Sciatic nerve (tissue), 2 donors: Measurements from ENCODE around the gene EXOSC9. TPM values are rescaled to one million over a fixed set of nuclear protein-coding genes. Genes with fewer than 3 reads are reported as not detected.
"Not testable (repeated sequence)": the region's sequence is repeated elsewhere in the genome, so short reads cannot be mapped to it uniquely, and the experiment has no call there.

Source experiments
- ATAC-seq: fragments of 200-7000 bp; cut with Tn5 transposase; one replicate; pipeline ENCODE4 v1.9.1; 2020; ENCODE audit warnings: mild to moderate bottlenecking, moderate library complexity
- DNase-seq: peaks from one replicate; pipeline ENCODE4 v3.0.0-alpha.2; 2020; ENCODE audit warnings: low spot score
- intact Hi-C: fragments of 100-400 bp; cut with DNase I; formaldehyde crosslinking; loops from one replicate; pipeline ENCODE4 v1.14.2; 2022
- total RNA-seq: library from RNA; stranded (reverse); fragmentation: NEBNext Ultra II Directional; extraction: Animal tissue kit (Norgen Biotek cat#: 25700); gene quantifications from one replicate; pipeline ENCODE4 v1.2.1, GENCODE V29; 2021
- donor health status: DM: no; HTN: no; CAD: no.
- donor health status: DM: no; HTN: no; CAD: no.

EXOSC9 gene
- 24.1 TPM for total RNA-seq

GRCh38 chr4:121800961-121801714 lies at the start of gene EXOSC9:
Gene EXOSC9, plus strand, starts transcription at chr4:121801323. Its CDS starts 102 bp downstream, at chr4:121801425.
- DNase-seq, result peak; percentile 98
- intact Hi-C loops, result no loop called here
- ATAC-seq, result peak; percentile 98

GRCh38 chr4:121752142-121752541 lies 49.0 kb upstream of the EXOSC9 start:
- ATAC-seq, DNase-seq, intact Hi-C loops: not testable (repeated sequence)

GRCh38 chr4:121758925-121759568 lies 42.1 kb upstream of the EXOSC9 start:
- no peak for ATAC-seq
- no peak for DNase-seq
- intact Hi-C loops, result no loop called here

- DNase-seq, result no peak
- no peak for ATAC-seq
- intact Hi-C loops, result no loop called here
Observed at GRCh38 chr4:121760205-121760604, 40.9 kb upstream of the EXOSC9 start.

- ATAC-seq (no peak), DNase-seq (no peak)
- intact Hi-C loops, result no loop called here
Observed at GRCh38 chr4:121764303-121764701, 36.8 kb upstream of the EXOSC9 start.

GRCh38 chr4:121764702-121765367 lies 36.3 kb upstream of the EXOSC9 start, which contains the start of gene SMIM43:
Gene SMIM43, minus strand, starts transcription at chr4:121765164. Its CDS starts 59 bp downstream, at chr4:121765105.
- ATAC-seq (no peak), DNase-seq (no peak)
- intact Hi-C loops, result no loop called here

- DNase-seq (no peak), ATAC-seq (no peak)
- intact Hi-C loops, result no loop called here
Observed at GRCh38 chr4:121765368-121765705, 35.8 kb upstream of the EXOSC9 start.

GRCh38 chr4:121765971-121766538 lies 35.1 kb upstream of the EXOSC9 start:
- ATAC-seq (no peak), DNase-seq (no peak)
- intact Hi-C loops, result no loop called here

GRCh38 chr4:121767166-121767565 lies 34.0 kb upstream of the EXOSC9 start:
- no peak for ATAC-seq
- DNase-seq, result no peak

GRCh38 chr4:121769341-121769740 lies 31.8 kb upstream of the EXOSC9 start:
- intact Hi-C loops, result no loop called here
- ATAC-seq (no peak), DNase-seq (no peak)

More at GRCh38 chr4:121767166-121767565, 34.0 kb upstream of the EXOSC9 start:
- intact Hi-C loops, result no loop called here

- DNase-seq (no peak), ATAC-seq (no peak)
- intact Hi-C loops, result no loop called here
Observed at GRCh38 chr4:121771869-121772268, 29.3 kb upstream of the EXOSC9 start.

GRCh38 chr4:121773883-121774282 lies 27.2 kb upstream of the EXOSC9 start:
- intact Hi-C loops, result no loop called here
- DNase-seq (no peak), ATAC-seq (no peak)

GRCh38 chr4:121776610-121777401 lies 24.3 kb upstream of the EXOSC9 start:
- ATAC-seq, result no peak

GRCh38 chr4:121777625-121778024 lies 23.5 kb upstream of the EXOSC9 start:
- intact Hi-C loops, result no loop called here
- DNase-seq, result no peak
- ATAC-seq, result no peak

More at GRCh38 chr4:121776610-121777401, 24.3 kb upstream of the EXOSC9 start:
- intact Hi-C loops, result no loop called here
- no peak for DNase-seq

GRCh38 chr4:121778991-121779628 lies 22.0 kb upstream of the EXOSC9 start:
- DNase-seq (no peak), ATAC-seq (no peak)
- intact Hi-C loops, result no loop called here

GRCh38 chr4:121783210-121783609 lies 17.9 kb upstream of the EXOSC9 start:
- ATAC-seq, result no peak
- no peak for DNase-seq
- intact Hi-C loops, result no loop called here

- ATAC-seq (no peak), DNase-seq (no peak)
- intact Hi-C loops, result no loop called here
Observed at GRCh38 chr4:121784401-121784800, 16.7 kb upstream of the EXOSC9 start.

- intact Hi-C loops, result no loop called here
- DNase-seq, result no peak
- peak; percentile 84 for ATAC-seq
Observed at GRCh38 chr4:121784975-121785374, 16.1 kb upstream of the EXOSC9 start.
